OCI-LY3 (cell line): ENCODE measurements around the gene SARDH.

Experiments
- EZH2phosphoT487 ChIP-seq: fragments of 200-600 bp; shearing (Covaris generic); IDR thresholded peaks from 2 replicates; pipeline ENCODE4 v1.6.1; 2018; ENCODE audit warnings: antibody characterized with exemption, mixed run types, low read depth
- TF ChIP-seq, protein P1 (sequence below): fragments of 200-600, 300-600 bp; sonication (generic); IDR thresholded peaks from 2 replicates; pipeline ENCODE4 v1.5.1; 2014; ENCODE audit warnings: antibody characterized with exemption, low read length, low read depth

DNA sequence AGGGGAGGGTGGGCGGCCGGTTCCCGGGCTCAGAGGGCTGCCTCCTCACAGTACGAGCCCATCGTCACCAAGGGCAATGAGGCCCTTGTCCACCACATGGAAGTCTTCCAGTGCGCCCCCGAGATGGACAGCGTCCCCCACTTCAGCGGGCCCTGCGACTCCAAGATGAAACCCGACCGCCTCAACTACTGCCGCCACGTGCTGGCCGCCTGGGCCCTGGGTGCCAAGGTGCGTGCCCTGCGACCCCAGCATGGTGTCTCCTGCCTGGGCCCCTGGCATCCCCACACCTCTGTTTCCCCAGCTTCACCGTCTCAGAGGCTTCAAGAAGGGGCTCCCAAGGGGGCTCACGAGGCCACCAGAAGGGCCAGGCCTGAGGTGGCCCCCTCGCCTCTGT lies 94.8 kb downstream of the SARDH start:
- TF ChIP-seq, protein P1, sequence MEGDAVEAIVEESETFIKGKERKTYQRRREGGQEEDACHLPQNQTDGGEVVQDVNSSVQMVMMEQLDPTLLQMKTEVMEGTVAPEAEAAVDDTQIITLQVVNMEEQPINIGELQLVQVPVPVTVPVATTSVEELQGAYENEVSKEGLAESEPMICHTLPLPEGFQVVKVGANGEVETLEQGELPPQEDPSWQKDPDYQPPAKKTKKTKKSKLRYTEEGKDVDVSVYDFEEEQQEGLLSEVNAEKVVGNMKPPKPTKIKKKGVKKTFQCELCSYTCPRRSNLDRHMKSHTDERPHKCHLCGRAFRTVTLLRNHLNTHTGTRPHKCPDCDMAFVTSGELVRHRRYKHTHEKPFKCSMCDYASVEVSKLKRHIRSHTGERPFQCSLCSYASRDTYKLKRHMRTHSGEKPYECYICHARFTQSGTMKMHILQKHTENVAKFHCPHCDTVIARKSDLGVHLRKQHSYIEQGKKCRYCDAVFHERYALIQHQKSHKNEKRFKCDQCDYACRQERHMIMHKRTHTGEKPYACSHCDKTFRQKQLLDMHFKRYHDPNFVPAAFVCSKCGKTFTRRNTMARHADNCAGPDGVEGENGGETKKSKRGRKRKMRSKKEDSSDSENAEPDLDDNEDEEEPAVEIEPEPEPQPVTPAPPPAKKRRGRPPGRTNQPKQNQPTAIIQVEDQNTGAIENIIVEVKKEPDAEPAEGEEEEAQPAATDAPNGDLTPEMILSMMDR: no peak
- TF ChIP-seq EZH2phosphoT487: no peak
